ENCODE data around the gene MYO18B. TPM values are rescaled to one million over a fixed set of nuclear protein-coding genes. Genes with fewer than 3 reads are reported as not detected.

MYO18B gene
- total and polyA plus RNA-seq, 2 of the 8 experiments (the other 6 are each of a cell fraction or from before 2014, with no cell fraction given), result 0.62 to 0.78 TPM

DNA sequence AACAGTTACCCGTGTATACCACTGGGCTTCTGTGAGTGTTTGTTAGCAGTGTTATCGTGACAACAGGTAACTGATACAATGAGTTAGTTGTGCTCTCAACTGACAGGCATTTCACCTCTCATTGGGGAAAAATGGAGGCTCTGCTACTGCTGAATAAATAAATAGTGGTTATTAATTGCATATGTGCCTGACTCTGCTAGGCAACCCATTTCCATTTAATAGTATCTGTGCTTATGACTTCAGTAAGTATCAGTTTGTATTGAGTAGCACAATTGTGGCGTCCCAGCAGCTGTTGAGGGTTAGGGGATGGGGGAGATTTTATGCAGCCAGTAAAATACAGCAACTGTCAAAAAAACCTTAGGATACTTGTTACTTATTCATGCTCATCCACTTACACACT lies 303.9 kb downstream of the MYO18B start (continued):
- no peak for TF ChIP-seq EGR1 (IDR thresholded peaks at IDR 0.05; ENCODE audit: borderline replicate concordance, low read depth, low read length)
